ENCODE results near the gene DNM3.
A peak's percentile ranks its signal among the peaks of the same experiment; 100 is the strongest.
"Not testable (repeated sequence)": the region's sequence is repeated elsewhere in the genome, so short reads cannot be mapped to it uniquely, and the experiment has no call there.

Gene DNM3

DNA sequence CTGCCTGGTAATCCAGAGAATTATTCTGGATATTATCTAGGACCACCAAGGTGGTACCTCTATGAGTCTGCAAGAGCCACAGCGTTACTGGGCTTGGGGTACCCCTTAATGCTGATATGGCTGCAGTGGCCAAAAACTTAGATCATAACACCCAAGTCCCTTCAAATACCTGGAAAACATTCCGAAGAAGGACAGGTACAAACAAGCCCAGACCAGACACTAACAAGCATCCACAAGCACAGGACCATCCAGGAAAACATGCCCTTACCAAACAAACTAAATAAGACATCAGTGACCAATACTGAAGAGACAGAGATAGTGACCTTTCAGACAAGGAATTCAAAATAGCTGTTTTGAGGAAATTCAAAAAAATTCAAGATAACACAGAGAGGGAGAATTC, 582.0 kb downstream of the DNM3 start:
- no peak overlapping the region for H3K4me3 ChIP-seq (ENCODE audit: low read depth, low read length)
- TF ChIP-seq, protein P1, sequence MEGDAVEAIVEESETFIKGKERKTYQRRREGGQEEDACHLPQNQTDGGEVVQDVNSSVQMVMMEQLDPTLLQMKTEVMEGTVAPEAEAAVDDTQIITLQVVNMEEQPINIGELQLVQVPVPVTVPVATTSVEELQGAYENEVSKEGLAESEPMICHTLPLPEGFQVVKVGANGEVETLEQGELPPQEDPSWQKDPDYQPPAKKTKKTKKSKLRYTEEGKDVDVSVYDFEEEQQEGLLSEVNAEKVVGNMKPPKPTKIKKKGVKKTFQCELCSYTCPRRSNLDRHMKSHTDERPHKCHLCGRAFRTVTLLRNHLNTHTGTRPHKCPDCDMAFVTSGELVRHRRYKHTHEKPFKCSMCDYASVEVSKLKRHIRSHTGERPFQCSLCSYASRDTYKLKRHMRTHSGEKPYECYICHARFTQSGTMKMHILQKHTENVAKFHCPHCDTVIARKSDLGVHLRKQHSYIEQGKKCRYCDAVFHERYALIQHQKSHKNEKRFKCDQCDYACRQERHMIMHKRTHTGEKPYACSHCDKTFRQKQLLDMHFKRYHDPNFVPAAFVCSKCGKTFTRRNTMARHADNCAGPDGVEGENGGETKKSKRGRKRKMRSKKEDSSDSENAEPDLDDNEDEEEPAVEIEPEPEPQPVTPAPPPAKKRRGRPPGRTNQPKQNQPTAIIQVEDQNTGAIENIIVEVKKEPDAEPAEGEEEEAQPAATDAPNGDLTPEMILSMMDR (conservative IDR thresholded peaks at IDR 0.05; ENCODE audit: low read depth, low read length) = no peak
- no peak for DNase-seq (ENCODE audit: low read depth)

DNA sequence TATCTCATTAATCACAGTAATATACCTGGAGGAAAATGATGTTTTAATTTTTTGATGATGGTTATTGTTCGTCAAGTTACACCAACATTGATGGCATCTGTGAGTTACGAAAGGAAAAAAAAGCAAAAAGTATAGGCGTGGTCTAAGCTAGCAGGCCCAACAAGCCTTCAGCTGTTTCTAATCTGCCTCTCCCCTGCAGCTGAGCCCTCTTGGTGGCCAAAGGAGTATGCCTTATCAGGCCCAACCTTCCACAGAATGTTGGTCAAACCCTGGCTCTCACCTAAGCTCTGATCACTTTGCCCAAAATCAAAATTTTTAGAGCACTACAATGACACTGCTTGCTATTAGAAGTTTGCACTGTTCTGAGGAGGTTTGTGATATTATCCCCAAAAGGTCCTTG, 584.0 kb downstream of the DNM3 start:
- DNase-seq (ENCODE audit: low read depth) = no peak
- TF ChIP-seq, protein P1 (conservative IDR thresholded peaks at IDR 0.05; ENCODE audit: low read depth, low read length) = no peak
- no peak overlapping the region for H3K4me3 ChIP-seq (ENCODE audit: low read depth, low read length)

DNA sequence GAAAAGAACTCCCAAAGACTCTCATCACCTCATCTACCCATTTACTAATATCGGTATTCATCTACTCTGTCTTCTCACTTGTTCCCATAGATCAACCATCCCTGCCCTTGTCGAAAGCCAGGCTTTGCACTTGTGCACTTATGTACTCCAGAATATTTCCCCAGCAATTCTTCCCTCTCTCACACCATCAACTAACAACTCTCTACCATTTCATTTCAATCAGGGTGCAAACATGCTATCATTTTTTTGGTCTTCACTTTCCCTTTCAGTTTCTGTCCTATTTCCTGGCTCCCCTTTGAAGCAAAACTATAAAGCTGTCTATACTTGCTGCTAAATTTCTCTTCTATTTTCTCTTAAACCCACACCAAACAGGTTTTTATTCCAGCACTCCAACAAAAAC, 585.9 kb downstream of the DNM3 start:
- H3K4me3 ChIP-seq (ENCODE audit: low read depth, low read length) = no peak overlapping the region
- TF ChIP-seq, protein P1 (conservative IDR thresholded peaks at IDR 0.05; ENCODE audit: low read depth, low read length) = no peak
- no peak for DNase-seq (ENCODE audit: low read depth)

DNA sequence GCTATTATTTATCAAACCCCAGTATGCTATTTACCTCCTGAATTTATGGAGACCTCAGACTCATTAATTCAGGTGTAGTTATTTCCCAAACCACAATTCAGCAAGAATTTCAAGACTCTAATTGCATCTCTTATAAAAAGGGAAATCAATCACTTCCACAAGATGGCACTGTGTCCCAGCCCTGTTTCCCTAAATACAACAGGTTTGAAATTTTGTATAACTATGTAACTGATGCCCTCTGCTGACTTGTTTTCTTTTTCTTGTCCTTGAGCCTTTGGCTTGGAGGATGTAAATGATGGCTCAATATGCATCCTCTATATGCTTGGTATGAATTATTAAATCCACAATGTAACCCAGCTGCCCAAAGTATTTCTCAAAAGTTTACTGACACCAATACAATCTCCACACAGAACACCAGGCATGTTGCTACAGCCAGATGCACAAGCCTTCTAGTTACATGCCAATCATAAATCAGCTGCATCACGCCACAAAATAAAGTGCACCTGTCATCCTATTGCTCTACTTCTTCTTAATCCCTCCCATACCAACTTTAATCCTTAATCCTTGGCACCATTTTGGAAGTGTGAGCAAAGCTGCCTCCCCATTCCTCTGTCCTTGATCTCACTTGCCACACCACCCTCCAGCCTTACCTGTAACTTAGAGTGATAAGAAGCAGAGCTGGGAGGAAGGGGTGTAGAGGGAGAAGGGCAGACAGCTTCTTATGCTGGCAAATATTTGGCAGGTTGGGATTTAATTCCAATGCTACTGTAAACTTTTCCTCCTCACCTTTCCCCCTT, 588.2 kb downstream of the DNM3 start:
- peak; percentile 85 for DNase-seq (ENCODE audit: low read depth)
- no peak overlapping the region for H3K4me3 ChIP-seq (ENCODE audit: low read depth, low read length)
- TF ChIP-seq, protein P1 (conservative IDR thresholded peaks at IDR 0.05; ENCODE audit: low read depth, low read length) = peak; percentile 77

DNA sequence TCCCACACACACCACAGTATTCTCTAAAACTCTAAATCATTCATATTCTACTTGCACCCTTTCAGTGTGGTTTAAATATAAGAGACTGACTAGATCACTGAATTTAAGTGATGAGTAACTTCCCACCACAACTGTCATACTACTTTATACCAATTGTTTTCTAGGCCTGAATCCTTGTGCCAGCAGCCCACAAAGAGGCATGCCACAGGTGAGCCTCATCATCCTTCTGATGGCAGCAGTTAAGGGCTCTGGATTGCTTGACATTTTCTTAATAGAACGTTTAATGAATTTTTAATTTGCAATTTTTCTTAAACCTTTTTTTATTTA, 588.8 kb downstream of the DNM3 start:
- no peak for DNase-seq (ENCODE audit: low read depth)
- no peak overlapping the region for H3K4me3 ChIP-seq (ENCODE audit: low read depth, low read length)
- TF ChIP-seq, protein P1 (conservative IDR thresholded peaks at IDR 0.05; ENCODE audit: low read depth, low read length) = no peak

DNA sequence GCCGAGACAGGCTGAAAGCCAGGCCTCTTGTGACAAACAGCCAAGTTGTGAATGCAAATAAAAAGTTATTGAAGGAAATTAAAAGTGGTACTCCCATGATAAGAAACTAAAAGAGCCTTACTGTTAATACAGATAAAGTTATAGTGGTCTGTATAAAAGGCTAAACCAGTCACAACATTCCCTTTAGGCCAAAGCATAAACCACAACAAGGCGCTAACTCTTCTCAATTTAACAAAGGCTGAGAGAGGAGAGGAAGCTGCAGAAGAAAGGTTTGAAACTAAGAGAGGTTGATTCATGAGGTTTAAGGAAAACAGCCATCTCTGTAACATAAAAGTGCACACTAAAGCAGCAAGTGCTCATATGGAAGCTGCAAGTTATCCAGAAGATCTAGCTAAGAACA, 589.9 kb downstream of the DNM3 start:
- no peak for DNase-seq (ENCODE audit: low read depth)
- no peak overlapping the region for H3K4me3 ChIP-seq (ENCODE audit: low read depth, low read length)
- TF ChIP-seq, protein P1 (conservative IDR thresholded peaks at IDR 0.05; ENCODE audit: low read depth, low read length) = no peak

DNA sequence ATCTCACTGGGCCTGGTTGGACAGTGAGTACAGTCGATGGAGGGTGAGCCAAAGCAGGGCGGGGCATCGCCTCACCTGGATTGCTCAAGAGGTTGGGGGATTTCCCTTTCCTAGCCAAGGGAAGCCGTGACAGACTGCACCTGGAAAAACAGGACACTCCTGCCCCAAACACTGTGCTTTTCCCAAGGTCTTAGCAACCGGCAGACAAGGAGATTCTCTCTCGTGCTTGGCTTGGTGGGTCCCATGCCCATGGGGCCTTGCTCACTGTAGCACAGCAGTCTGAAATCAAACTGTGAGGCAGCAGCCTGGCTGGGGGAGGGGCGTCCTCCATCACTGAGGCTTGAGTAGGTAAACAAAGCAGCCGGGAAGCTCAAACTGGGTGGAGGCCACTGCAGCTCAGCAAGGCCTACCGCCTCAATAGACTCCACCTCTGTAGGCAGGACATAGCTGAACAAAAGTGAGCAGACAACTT, 590.5 kb downstream of the DNM3 start:
- H3K4me3 ChIP-seq (ENCODE audit: low read depth, low read length) = no peak overlapping the region
- TF ChIP-seq, protein P1 (conservative IDR thresholded peaks at IDR 0.05; ENCODE audit: low read depth, low read length) = no peak
- DNase-seq (ENCODE audit: low read depth) = no peak

DNA sequence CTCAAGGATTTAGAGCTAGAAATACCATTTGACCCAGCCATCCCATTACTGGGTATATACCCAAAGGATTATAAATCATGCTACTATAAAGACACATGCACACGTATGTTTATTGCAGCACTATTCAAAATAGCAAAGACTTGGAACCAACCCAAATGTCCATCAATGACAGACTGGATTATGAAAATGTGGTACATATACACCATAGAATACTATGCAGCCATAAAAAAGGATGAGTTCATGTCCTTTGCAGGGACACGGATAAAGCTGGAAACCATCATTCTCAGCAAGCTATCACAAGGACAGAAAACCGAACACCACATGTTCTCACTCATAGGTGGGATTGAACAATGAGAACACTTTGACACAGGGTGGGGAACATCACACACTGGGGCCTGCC, 595.9 kb downstream of the DNM3 start:
- DNase-seq (ENCODE audit: low read depth); H3K4me3 ChIP-seq (ENCODE audit: low read depth, low read length): not testable (repeated sequence)

Data from choroid plexus epithelial cell (primary cell).